ENCODE data around the gene HAS3.

DNA sequence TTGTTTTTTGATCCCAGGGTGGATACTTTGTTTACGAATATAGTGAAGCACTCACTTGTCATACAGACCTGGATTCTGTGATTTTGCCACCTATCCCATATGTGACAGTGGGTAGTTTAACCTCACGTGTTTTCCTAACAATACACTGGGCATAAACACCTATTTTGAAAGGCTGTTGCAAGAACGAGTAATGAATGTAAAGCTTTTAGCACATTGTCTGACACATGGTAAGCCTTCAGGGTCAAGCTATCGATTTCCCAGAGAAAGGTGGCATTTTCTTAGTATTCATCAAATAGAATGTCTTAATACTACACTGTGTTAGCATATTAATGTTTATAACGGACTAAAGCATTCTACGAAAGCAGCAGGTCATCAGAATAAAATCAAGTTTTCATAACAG is 25.0 kb downstream of the HAS3 start:
- TF ChIP-seq POLR2A (IDR thresholded peaks at IDR 0.05): no peak
- no peak for TF ChIP-seq CTCF (IDR thresholded peaks at IDR 0.05)
- no peak for TF ChIP-seq EP300 (IDR thresholded peaks at IDR 0.05)
